SK-N-MC (cell line): Measurements from ENCODE around the gene PPM1J.

Source experiments
- EZH2 ChIP-seq: fragments of 200-600 bp; sonication (generic); IDR thresholded peaks from one replicate; pipeline ENCODE4 v1.6.1; 2017; ENCODE audit warnings: antibody characterized with exemption
- POLR2AphosphoS5 ChIP-seq: IDR thresholded peaks from 2 replicates; pipeline ENCODE4 v1.6.1; 2012; ENCODE audit warnings: mild to moderate bottlenecking, low read depth, low read length, borderline replicate concordance

- no peak for TF ChIP-seq POLR2AphosphoS5
- no peak for TF ChIP-seq EZH2
Measured at GRCh38 chr1:112696578-112697314, 18.4 kb downstream of the PPM1J start.
